ENCODE data around the gene CAB39L. TPM values are rescaled to one million over a fixed set of nuclear protein-coding genes. Genes with fewer than 3 reads are reported as not detected.

Gene CAB39L
- total and polyA plus RNA-seq, 2 of the 13 experiments (the other 11 are each of a cell fraction or from before 2014, with no cell fraction given) = 3.1 to 6.1 TPM

- no peak overlapping the region for H3K4me3 ChIP-seq (replicated peaks in 1 of 3; ENCODE audit: insufficient read depth in 1 of 3, low read depth in 2 of 3, low read length in 3 of 3)
- H3K27me3 ChIP-seq (ENCODE audit: control insufficient read depth in 1 of 2, insufficient read depth in 2 of 2, low read length in 2 of 2) = no peaks in the 10 kb centered on the region
- CTCF ChIA-PET (ENCODE audit: low intra/inter-chr PET ratio, low total read pairs) = no interaction called here
- H4K20me1 ChIP-seq (ENCODE audit: insufficient read depth, low read length) = no peaks in the 10 kb centered on the region
- H3K27ac ChIP-seq (ENCODE audit: extremely low read length, insufficient read depth, low read length) = no peak overlapping the region
- TF ChIP-seq ZNF674 (CRISPR knock-in tag; IDR thresholded peaks at IDR 0.05; ENCODE audit: low read depth) (no peak), BRD4 (CRISPR knock-in tag; IDR thresholded peaks at IDR 0.05) (no peak), MXD1 (CRISPR knock-in tag; IDR thresholded peaks at IDR 0.05) (no peak), ZFY (CRISPR knock-in tag; IDR thresholded peaks at IDR 0.05) (no peak), NFKB2 (CRISPR knock-in tag; IDR thresholded peaks at IDR 0.05; ENCODE audit: borderline replicate concordance) (no peak)
- TF ChIP-seq, protein P1, sequence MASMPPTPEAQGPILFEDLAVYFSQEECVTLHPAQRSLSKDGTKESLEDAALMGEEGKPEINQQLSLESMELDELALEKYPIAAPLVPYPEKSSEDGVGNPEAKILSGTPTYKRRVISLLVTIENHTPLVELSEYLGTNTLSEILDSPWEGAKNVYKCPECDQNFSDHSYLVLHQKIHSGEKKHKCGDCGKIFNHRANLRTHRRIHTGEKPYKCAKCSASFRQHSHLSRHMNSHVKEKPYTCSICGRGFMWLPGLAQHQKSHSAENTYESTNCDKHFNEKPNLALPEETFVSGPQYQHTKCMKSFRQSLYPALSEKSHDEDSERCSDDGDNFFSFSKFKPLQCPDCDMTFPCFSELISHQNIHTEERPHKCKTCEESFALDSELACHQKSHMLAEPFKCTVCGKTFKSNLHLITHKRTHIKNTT (CRISPR knock-in tag; IDR thresholded peaks at IDR 0.05) = no peak
- BruUV-seq (replicated peaks) = no TSS peak
- DNase-seq (ENCODE audit: low spot score) (no peak), ATAC-seq (no peak), FAIRE-seq (no peak)
- POLR2A ChIA-PET = no interaction called here
- no peaks in the 10 kb centered on the region for H3K79me2 ChIP-seq (ENCODE audit: insufficient read depth, low read length)
- intact Hi-C loops (cut with micrococcal nuclease; ENCODE audit: unreplicated experiment) (no loop called here), in situ Hi-C loops (cut with HindIII; ENCODE audit: extremely low pct_ligation_motif_present, low pct_unique_long_range_greater_than_20kb) (no loop called here)
- no peak overlapping the region for H3K9ac ChIP-seq (ENCODE audit: insufficient read depth, low read depth, low read length)
- no peak overlapping the region for H2AFZ ChIP-seq (ENCODE audit: low read length)
- peaks cover 13% of the 10 kb centered on the region for H3K4me1 ChIP-seq (ENCODE audit: insufficient read depth, low read length)
- H3K4me2 ChIP-seq (ENCODE audit: low read depth, low read length) = no peak overlapping the region
- H3K9me3 ChIP-seq (ENCODE audit: low read length) = no peaks in the 10 kb centered on the region
- H3K36me3 ChIP-seq (replicated peaks in 1 of 2; ENCODE audit: control insufficient read depth in 1 of 2, insufficient read depth in 2 of 2, low read length in 2 of 2) = no peaks in the 10 kb centered on the region
Observed at GRCh38 chr13:49341941-49342340, 101.9 kb downstream of the CAB39L start.

- Histone ChIP-seq H3K27me3 (ENCODE audit: control insufficient read depth in 1 of 2, insufficient read depth in 2 of 2, low read length in 2 of 2) (no peaks in the 10 kb centered on the region), H2AFZ (ENCODE audit: low read length) (no peak overlapping the region), H3K9ac (ENCODE audit: insufficient read depth, low read depth, low read length) (no peak overlapping the region), H3K9me3 (ENCODE audit: low read length) (no peaks in the 10 kb centered on the region), H3K27ac (ENCODE audit: extremely low read length, insufficient read depth, low read length) (no peak overlapping the region), H3K36me3 (replicated peaks in 1 of 2; ENCODE audit: control insufficient read depth in 1 of 2, insufficient read depth in 2 of 2, low read length in 2 of 2) (no peaks in the 10 kb centered on the region), H3K79me2 (ENCODE audit: insufficient read depth, low read length) (no peaks in the 10 kb centered on the region), H3K4me1 (ENCODE audit: insufficient read depth, low read length) (peaks cover 17% of the 10 kb centered on the region), H3K4me2 (ENCODE audit: low read depth, low read length) (no peak overlapping the region), H3K4me3 (replicated peaks in 1 of 3; ENCODE audit: insufficient read depth in 1 of 3, low read depth in 2 of 3, low read length in 3 of 3) (no peak overlapping the region), H4K20me1 (ENCODE audit: insufficient read depth, low read length) (no peaks in the 10 kb centered on the region)
- FAIRE-seq (no peak), DNase-seq (ENCODE audit: low spot score) (no peak), ATAC-seq (no peak)
- intact Hi-C loops (cut with micrococcal nuclease; ENCODE audit: unreplicated experiment) (no loop called here), in situ Hi-C loops (cut with HindIII; ENCODE audit: extremely low pct_ligation_motif_present, low pct_unique_long_range_greater_than_20kb) (no loop called here)
- BruUV-seq (replicated peaks) = no TSS peak
- CTCF ChIA-PET (ENCODE audit: low intra/inter-chr PET ratio, low total read pairs) = no interaction called here
- no peak for TF ChIP-seq ARID5B (CRISPR knock-in tag; IDR thresholded peaks at IDR 0.05)
- TF ChIP-seq, protein P2, sequence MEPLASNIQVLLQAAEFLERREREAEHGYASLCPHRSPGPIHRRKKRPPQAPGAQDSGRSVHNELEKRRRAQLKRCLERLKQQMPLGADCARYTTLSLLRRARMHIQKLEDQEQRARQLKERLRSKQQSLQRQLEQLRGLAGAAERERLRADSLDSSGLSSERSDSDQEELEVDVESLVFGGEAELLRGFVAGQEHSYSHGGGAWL (CRISPR knock-in tag; IDR thresholded peaks at IDR 0.05) = no peak
- POLR2A ChIA-PET = no interaction called here
- WGBS (ENCODE audit: low lambda C conversion rate) = 57% methylated on average over 3 of the region's 3 CpGs
Observed at GRCh38 chr13:49341517-49341916, 102.3 kb downstream of the CAB39L start.

Measured in HepG2 (cell line).